GM12872 (cell line): Measurements from ENCODE around the gene GALNT9.

Experiments
- CTCF ChIP-seq: IDR thresholded peaks from 3 replicates; pipeline ENCODE4 v1.5.1; 2011; ENCODE audit warnings: low read depth, mild to moderate bottlenecking, low read length, moderate library complexity; ENCODE audit not compliant: insufficient read depth

The GALNT9 gene

GRCh38 chr12:132309596-132310086 lies 19.7 kb downstream of the GALNT9 start:
- TF ChIP-seq CTCF = no peak

DNA sequence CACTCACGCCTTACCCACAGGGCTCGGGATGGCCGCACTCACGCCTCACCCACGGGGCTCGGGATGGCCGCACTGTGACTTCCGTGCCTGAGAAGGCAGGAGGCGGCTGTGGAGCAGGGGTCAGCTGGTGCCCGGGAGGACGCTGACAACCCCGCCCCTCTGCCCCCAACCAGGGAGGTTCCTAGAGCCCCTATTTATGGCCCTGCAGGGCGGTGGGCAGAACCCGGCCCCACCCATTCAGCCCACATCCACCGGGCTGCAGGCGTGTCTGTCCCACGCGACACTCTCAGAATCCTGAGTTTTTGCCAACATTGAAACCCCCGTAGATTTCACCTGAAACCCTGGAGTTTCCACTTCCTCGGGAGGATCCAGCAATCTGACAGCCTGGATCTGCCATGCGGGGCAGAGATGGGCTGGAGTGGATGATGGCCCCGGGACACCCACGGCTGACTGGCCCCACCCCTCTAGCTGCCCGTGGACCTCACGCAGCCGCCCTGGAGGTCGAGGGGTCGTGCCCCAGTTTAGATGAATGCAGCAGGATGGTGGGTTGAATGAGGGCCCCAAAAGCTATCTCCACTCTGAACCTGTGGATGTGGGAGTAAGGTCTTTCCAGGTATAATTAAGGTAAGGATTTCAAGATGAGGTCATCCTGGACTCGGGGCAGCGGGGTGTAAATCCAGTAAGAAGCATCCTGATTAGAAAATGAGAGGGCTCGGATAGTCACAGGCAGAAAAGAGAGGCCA lies 20.4 kb downstream of the GALNT9 start:
- TF ChIP-seq CTCF = no peak

DNA sequence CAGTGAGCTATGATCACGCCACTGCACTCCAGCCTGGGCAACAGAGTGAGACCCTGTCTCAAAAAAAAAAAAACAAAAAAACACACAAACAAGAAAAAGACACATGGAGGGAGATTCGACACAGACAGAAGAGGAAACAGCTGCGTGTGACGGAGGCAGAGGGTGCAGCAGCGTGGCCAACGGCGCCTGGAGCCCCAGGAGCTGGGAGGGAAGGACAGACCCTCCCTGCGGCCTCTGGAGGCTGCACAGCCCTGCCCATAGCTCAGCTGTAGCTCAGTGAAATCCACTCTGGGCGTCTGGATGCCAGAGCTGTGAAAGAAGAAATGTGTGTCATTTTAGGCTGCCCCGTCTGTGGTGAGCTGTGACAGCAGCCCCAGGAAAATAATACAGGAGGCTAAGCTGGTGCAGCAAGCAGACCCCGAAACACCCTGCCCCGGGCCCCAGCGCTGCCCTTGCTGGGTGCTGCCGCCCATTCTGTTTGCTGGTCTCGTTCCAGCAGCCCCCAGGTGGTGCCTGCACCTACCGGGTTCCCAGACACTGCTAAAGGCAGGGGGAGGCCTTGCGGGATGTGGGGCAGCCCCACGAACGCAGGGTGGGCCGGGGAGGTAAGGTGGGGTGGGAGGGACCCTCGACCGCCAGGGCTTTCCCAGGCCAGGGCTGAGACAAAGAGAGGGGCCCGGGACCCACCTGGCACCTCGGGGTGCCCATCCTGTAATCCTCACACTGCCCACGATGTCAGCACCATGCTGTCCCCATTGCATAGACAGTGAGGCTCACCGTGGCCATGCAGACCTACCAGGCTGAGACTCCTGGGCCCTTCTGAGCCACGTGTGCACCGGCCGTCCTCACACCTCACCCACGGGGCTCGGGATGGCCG lies 21.2 kb downstream of the GALNT9 start:
- TF ChIP-seq CTCF = no peak

DNA sequence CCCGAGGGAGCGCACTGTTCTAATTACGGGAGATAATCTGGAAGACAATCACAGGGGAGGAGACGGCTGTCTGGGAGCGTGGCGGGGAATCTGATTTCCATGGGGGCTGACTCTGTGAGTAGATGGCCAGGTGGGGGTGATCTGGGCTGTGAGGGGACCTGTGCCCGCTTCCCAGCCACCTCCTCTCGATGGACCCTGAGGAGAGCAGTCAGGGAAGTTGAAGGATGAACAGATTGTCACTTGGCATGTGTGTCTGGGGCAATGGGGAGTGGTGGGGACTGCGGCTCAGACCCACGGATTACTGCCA lies 22.6 kb downstream of the GALNT9 start:
- TF ChIP-seq CTCF = no peak

DNA sequence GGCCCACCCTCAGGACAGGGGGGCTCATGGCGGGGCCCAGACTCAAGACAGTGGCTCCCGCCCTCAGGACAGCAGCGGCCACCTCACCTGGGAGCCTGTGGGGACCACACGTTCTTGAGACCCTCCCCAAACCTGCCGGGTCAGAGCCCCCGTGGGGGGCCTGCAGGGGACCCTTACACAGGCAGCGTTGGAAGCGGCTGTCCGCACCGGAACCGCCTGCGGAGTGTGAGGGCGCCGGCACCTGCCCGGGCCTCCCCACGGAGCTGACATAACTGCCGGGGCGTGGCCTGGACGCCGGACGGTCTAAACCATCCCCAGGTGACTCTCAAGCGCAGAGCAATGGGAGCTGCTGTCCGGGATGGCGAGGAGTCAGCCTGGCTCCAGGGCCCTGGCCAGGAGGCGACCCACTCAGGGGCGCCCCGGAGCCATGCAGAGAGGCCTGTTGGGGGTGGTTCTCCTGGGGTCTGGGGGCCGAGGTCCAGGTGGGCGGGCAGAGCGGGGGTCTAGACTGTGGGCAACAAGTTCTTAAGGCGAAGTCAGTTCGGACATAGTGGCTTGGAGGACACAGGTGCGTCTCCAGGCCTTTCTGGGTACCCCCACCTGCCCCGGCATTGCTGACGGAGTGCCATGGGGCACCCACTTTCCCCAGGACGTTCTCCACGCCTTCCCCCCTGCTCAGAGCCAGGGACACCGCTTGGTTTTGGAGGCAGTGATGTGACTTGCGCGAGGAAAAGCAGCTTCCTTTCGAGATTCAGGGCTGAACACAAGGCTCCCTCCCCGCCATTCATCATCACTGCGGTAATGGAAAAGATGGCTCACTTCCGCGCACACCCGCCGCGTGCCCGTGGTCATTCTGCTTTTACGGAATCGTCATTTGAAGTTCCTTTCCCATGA lies 23.2 kb downstream of the GALNT9 start:
- TF ChIP-seq CTCF = no peak

DNA sequence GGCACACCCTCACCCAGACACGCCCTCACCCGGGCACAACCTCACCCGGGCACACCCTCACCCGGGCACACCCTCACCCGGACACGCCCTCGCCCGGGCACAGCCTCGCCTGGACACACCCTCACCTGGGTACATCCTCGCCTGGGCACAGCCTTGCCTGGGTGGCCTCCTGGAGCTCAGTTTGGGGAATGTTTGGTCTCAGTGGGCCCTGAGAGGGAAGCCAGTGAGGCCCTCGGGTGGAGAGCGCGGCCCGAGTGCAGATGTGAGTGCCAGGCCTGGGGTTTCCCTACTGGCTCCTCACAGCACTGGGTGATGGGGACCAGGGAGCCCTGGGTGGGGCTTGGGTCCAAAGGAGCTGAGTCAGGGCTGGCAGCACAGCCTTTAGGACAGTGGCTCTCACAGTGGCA lies 23.8 kb downstream of the GALNT9 start:
- TF ChIP-seq CTCF = no peak
